Measurements from ENCODE around the gene USP17L10.
"Not testable (repeated sequence)": the region's sequence is repeated elsewhere in the genome, so short reads cannot be mapped to it uniquely, and the experiment has no call there.

DNA sequence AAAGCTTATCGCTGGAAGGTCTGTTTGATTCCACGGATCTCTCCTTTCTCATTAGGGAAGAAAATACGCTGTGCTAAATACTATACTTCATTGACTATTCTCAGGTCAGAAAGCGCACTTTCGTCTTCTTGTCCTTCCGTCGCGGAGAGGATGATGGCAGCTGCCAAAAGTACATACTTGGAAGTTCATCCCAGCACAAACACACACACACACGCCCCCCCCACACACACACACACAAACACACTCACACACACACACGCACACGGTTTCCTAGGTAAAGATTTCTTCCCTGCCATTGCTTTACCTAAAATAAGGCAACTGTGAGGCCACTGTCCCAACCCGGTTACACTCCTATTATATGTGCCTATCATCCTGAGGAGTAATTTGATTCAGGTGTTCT is 28.0 kb downstream of the USP17L10 start:
- TF ChIP-seq, protein P1, sequence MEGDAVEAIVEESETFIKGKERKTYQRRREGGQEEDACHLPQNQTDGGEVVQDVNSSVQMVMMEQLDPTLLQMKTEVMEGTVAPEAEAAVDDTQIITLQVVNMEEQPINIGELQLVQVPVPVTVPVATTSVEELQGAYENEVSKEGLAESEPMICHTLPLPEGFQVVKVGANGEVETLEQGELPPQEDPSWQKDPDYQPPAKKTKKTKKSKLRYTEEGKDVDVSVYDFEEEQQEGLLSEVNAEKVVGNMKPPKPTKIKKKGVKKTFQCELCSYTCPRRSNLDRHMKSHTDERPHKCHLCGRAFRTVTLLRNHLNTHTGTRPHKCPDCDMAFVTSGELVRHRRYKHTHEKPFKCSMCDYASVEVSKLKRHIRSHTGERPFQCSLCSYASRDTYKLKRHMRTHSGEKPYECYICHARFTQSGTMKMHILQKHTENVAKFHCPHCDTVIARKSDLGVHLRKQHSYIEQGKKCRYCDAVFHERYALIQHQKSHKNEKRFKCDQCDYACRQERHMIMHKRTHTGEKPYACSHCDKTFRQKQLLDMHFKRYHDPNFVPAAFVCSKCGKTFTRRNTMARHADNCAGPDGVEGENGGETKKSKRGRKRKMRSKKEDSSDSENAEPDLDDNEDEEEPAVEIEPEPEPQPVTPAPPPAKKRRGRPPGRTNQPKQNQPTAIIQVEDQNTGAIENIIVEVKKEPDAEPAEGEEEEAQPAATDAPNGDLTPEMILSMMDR (IDR thresholded peaks at IDR 0.05; ENCODE audit: poor library complexity, severe bottlenecking), result not testable (repeated sequence)
- TF ChIP-seq RAD21 (conservative IDR thresholded peaks at IDR 0.05); EZH2 (IDR thresholded peaks at IDR 0.05; ENCODE audit: borderline replicate concordance, insufficient read depth, low read length, poor library complexity, severe bottlenecking); POLR2AphosphoS5 (IDR thresholded peaks at IDR 0.05); EP300 (conservative IDR thresholded peaks at IDR 0.05; ENCODE audit: poor library complexity, severe bottlenecking); TAF1 (IDR thresholded peaks at IDR 0.05; ENCODE audit: low read depth); SMC3 (conservative IDR thresholded peaks at IDR 0.05; ENCODE audit: poor library complexity); MXI1 (conservative IDR thresholded peaks at IDR 0.05; ENCODE audit: poor library complexity, severe bottlenecking): not testable (repeated sequence)
- TF ChIP-seq, protein P2, sequence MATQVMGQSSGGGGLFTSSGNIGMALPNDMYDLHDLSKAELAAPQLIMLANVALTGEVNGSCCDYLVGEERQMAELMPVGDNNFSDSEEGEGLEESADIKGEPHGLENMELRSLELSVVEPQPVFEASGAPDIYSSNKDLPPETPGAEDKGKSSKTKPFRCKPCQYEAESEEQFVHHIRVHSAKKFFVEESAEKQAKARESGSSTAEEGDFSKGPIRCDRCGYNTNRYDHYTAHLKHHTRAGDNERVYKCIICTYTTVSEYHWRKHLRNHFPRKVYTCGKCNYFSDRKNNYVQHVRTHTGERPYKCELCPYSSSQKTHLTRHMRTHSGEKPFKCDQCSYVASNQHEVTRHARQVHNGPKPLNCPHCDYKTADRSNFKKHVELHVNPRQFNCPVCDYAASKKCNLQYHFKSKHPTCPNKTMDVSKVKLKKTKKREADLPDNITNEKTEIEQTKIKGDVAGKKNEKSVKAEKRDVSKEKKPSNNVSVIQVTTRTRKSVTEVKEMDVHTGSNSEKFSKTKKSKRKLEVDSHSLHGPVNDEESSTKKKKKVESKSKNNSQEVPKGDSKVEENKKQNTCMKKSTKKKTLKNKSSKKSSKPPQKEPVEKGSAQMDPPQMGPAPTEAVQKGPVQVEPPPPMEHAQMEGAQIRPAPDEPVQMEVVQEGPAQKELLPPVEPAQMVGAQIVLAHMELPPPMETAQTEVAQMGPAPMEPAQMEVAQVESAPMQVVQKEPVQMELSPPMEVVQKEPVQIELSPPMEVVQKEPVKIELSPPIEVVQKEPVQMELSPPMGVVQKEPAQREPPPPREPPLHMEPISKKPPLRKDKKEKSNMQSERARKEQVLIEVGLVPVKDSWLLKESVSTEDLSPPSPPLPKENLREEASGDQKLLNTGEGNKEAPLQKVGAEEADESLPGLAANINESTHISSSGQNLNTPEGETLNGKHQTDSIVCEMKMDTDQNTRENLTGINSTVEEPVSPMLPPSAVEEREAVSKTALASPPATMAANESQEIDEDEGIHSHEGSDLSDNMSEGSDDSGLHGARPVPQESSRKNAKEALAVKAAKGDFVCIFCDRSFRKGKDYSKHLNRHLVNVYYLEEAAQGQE (IDR thresholded peaks at IDR 0.05; ENCODE audit: borderline replicate concordance), result not testable (repeated sequence)

Measured in neural cell (in vitro differentiated cells).